Stimulated activated CD4-positive, alpha-beta T cell treated with anti-CD3 and anti-CD28 coated beads, TNF-alpha, amount 100 ng/mL, for 4 hours (primary cell): Measurements from ENCODE around the gene CUL2.
"Not testable (repeated sequence)": the region's sequence is repeated elsewhere in the genome, so short reads cannot be mapped to it uniquely, and the experiment has no call there.

Experiments used
- DNase-seq, 3 experiments: peaks; one replicate each; pipeline ENCODE4 v3.0.0-alpha.2; 2020; ENCODE audit warnings: low read depth in 3 of 3

CUL2 gene

GRCh38 chr10:35079763-35080162 is 10.4 kb downstream of the CUL2 start:
- no peak for DNase-seq

- no peak for DNase-seq
These were observed 10.9 kb downstream of the CUL2 start for GRCh38 chr10:35079265-35079664.

GRCh38 chr10:35075228-35075627 is 14.9 kb downstream of the CUL2 start:
- DNase-seq = no peak

DNA sequence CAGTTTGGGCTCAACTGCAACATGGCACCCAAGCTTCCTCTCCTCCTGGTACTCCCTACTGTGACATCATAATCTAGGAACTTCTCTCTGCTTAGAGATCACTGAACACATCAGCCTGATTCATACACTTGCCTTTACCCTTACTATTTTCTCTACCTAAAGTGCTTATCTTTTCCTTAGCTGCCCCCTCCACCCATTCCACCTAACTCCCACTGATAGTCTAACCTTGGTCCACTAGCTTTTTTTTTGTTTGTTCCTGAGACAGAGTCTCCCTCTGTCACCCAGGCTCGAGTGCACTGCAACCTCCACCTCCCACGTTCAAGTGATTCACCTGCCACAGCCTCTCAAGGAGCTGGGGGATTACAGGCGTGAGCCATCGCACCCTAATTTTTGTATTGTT is 15.9 kb downstream of the CUL2 start:
- DNase-seq = no peak

- no peak for DNase-seq
These were observed 19.6 kb downstream of the CUL2 start for GRCh38 chr10:35070521-35070920.

DNA sequence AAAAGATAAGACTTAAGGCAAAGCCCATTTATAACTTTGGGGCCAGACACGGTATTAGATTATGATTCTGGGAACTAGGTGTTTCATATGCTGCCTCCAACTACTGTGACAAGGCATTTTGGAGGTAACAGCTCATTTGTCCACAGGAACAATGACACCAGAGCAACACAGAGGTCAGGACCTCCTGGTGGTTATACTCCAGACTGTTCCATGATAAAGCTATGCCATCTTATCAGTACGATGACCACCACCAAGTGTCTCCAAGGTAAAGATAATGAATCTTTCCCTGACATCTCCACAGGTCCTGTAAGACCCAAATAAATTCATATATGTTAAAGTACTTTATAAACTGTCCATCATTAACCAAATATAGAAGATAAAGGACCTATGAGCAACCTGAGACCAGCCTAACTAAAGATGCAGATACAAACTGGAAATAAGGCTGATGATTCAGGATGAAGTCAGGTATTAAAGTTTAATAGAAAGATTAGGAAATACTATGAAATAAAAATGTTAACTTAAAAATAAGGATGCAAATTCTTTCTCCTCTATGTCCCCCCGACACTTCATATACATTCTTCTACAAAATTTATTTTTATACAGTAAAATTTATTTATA is 26.2 kb downstream of the CUL2 start:
- DNase-seq = no peak

GRCh38 chr10:35059481-35059880 is 30.7 kb downstream of the CUL2 start:
- DNase-seq = no peak

DNA sequence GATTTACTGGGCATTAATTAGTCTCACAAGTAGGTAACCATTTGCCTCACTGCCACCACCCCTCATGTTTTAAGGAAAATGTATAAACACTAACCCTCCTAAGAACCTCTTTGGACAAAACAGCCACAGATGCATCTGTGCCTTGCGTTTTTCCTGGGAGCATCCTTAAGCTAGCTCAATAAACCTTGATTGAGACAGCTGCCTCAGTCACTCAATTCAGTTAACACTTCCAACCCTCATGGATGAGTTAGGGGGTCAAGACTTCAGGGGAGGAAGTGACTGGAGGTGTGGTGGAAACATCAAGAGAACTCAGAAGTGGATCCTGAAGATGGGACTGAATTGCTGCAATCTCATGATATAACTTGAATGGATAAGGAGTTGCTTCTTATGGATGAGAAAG is 31.5 kb downstream of the CUL2 start:
- no peak for DNase-seq

DNA sequence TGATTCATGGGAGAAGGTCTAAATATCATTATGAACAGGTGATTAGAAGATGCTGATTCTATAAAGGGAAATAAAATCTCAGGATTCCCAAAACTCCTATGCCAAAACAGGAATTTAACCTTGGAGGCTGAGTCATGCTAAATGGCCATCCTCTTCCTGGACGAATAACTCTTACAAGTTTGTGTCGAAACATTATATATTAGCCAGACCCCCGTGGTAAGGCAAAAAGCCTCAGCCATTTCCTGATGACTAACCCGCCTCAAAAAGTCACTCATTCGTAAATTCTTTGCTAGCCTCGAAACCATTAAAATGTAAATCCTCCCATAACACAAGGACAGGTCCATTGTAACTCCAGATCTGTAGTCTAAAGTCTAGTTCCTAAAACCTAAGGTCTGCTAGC is 32.0 kb downstream of the CUL2 start:
- no peak for DNase-seq

GRCh38 chr10:35056686-35057085 is 33.5 kb downstream of the CUL2 start:
- DNase-seq = no peak

GRCh38 chr10:35056133-35056532 is 34.0 kb downstream of the CUL2 start:
- no peak for DNase-seq

- DNase-seq = no peak
These were observed 39.6 kb downstream of the CUL2 start for GRCh38 chr10:35050568-35050967.

GRCh38 chr10:35046074-35046473 is 44.1 kb downstream of the CUL2 start:
- DNase-seq = no peak

GRCh38 chr10:35045275-35045674 is 44.9 kb downstream of the CUL2 start:
- not testable (repeated sequence) for DNase-seq

DNA sequence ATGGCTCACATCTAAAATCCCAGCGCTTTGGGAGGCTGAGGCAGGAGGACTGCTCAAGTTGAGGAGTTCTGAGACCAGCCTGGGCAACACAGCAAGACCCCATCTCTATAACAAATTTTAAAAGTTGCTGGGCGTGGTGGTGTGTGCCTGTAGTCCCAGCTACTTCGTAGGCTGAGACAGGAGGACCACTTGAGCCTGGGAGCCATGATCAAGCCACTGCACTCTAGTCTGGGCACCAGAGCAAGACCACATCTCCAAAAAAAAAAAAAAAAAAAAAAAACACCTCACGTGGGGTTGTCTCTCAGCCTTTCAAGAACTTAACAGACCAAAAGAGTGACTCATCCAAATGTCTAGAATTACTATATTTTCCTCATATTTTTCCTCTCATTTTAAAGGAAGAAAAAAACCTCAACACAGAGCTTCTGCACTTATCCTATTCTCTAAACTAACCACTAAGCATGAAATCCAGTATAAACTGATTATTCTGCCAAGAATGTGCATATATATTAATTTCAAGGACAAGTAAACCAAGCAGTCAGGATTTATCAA is 46.3 kb downstream of the CUL2 start:
- no peak for DNase-seq

GRCh38 chr10:35042783-35043182 is 47.4 kb downstream of the CUL2 start:
- no peak for DNase-seq

DNA sequence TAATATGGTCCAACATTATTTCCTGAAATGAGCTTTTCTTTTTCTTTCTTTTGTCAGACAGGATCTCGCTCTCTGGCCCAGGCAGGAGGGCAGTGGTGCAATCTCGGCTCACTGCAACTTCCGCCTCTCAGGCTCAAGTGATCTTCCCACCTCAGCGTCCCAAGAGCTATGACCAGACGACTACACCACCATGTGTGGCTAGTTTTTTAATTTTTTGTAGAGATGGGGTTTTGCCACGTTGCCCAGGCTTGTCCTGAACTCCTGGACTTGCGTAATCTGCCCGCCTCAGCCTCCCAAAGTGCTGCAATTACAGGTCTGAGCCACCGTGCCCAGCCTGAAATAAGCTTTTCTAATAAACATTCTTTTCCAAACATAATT is 48.6 kb downstream of the CUL2 start:
- DNase-seq = no peak

DNA sequence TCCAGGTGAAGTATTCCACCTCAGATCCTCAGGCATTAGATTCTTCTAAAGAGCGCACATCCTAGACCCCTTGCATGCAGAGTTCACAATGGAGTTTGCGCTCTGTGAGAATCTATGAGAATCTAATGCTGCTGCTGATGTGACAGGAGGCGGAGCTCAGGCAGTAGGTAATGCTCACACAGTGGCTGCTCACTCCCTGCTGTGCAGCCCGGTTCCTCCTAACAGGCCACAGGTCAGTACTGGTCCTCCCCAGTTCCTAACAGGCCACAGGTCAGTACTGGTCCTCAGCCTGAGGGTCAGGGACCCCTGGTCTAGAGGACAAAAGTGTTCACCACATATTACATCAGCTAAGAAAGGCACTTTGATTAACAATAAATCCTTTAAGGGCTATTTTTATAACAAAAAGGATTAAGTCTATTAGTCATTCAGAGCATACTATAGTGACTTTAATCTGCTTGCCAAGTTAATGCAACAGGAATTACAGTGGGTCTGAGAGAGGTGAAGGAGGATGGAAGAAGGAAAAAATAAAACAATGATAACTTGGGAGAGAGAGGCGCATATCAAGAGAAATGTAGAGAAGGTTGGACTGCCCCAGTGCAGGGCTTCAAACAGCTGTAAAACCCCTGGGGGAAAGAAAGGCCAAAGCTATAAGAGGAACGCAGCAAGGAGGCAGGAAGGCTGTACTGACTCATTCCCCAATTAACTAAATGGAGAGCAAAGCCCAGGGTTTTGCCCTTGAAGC is 49.2 kb downstream of the CUL2 start:
- no peak for DNase-seq

GRCh38 chr10:35037104-35037503 is 53.0 kb downstream of the CUL2 start:
- DNase-seq = no peak

- no peak for DNase-seq
These were observed 54.5 kb downstream of the CUL2 start for GRCh38 chr10:35035606-35036005.

DNA sequence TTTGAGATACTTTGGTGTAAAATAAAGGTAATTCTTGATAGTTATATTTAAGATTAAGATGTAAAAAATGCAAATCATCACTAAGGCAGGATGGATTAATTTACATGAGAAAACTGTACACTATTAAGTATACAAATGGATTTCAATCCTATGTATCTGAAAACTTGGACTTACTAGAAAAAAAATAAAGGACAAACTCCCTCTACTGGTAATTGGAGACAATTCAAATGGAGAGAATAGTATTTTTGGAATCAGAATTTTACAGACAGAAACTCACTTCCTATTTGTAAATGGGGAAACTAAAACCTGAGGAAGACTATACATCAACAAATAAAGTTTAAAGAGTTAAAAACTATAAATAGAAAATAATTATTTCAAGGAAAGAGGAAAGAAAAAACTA is 62.6 kb downstream of the CUL2 start:
- DNase-seq = no peak

DNA sequence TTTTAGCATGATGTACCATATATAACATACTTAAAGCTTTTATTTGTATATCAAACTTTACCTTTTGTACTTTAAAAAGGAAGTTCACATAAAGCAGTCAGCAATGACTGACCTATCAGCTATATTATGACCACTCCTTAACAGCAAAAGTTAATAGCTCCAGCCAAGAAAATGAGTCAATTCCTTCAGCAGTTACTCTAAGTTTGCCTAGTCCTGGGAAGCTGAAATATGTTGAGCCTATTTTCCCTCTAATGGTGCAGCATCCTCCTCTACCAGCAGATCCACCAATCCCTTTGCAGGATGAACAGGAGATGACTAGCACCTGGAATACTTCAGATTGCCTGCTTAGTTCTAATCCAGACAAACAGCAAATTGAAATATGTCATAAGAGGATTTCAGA is 64.2 kb downstream of the CUL2 start:
- no peak for DNase-seq

- DNase-seq = no peak
These were observed 69.7 kb downstream of the CUL2 start for GRCh38 chr10:35020481-35020880.
